SK-N-SH treated with all-trans-retinoic acid at 6 μM for 48 hours (cell line): Measurements from ENCODE around the gene ZSCAN10.

Experiments
- ARNTL ChIP-seq: fragments of 450-650 bp; formaldehyde crosslinking; IDR thresholded peaks from 2 replicates; pipeline ENCODE4 v1.5.0; 2020; ENCODE audit warnings: low read depth, mild to moderate bottlenecking, moderate library complexity, borderline replicate concordance
- BACH2 ChIP-seq: fragments of 250-450 bp; sonication (Bioruptor Pico); IDR thresholded peaks from 2 replicates; pipeline ENCODE4 v1.9.0; 2021; ENCODE audit warnings: mild to moderate bottlenecking, borderline replicate concordance
- ISL1 ChIP-seq: fragments of 250-450 bp; sonication (Bioruptor Pico); IDR thresholded peaks from 2 replicates; pipeline ENCODE4 v2.1.2; 2022; ENCODE audit warnings: mild to moderate bottlenecking, moderate library complexity
- PPARA ChIP-seq: fragments of 250-450 bp; sonication (Bioruptor Pico); IDR thresholded peaks from 2 replicates; pipeline ENCODE4 v1.5.0; 2020; ENCODE audit warnings: mild to moderate bottlenecking, borderline replicate concordance
- RARB ChIP-seq: fragments of 250-450 bp; sonication (Bioruptor Pico); IDR thresholded peaks from 2 replicates; pipeline ENCODE4 v1.8.0; 2021; ENCODE audit warnings: mild to moderate bottlenecking, moderate library complexity
- TCF4 ChIP-seq: fragments of 250-450 bp; sonication (Bioruptor Pico); IDR thresholded peaks from 2 replicates; pipeline ENCODE4 v1.8.0; 2021; ENCODE audit warnings: mild to moderate bottlenecking, moderate library complexity, borderline replicate concordance
- TOX ChIP-seq: fragments of 250-450 bp; sonication (Bioruptor Pico); IDR thresholded peaks from 2 replicates; pipeline ENCODE4 v1.8.0; 2021; ENCODE audit warnings: mild to moderate bottlenecking, moderate library complexity, borderline replicate concordance
- ZNF70 ChIP-seq: fragments of 450-650 bp; formaldehyde crosslinking; IDR thresholded peaks from 2 replicates; pipeline ENCODE4 v1.5.0; 2020; ENCODE audit warnings: mild to moderate bottlenecking, moderate library complexity
- TF ChIP-seq, protein P1 (sequence below): fragments of 250-450 bp; sonication (Bioruptor Pico); IDR thresholded peaks from 2 replicates; pipeline ENCODE4 v1.8.0; 2020; ENCODE audit warnings: mild to moderate bottlenecking, moderate library complexity, borderline replicate concordance
- TF ChIP-seq, protein P2 (sequence below): fragments of 250-450 bp; sonication (Bioruptor Pico); IDR thresholded peaks from 2 replicates; pipeline ENCODE4 v1.5.1; 2020; ENCODE audit warnings: low read depth, mild to moderate bottlenecking, moderate library complexity
- TF ChIP-seq, protein P3 (sequence below): fragments of 250-450 bp; sonication (Bioruptor Pico); IDR thresholded peaks from 2 replicates; pipeline ENCODE4 v1.8.0; 2021; ENCODE audit warnings: low read depth, mild to moderate bottlenecking, moderate library complexity, borderline replicate concordance
- TF ChIP-seq, protein P4 (sequence below): fragments of 250-450 bp; sonication (Bioruptor Pico); IDR thresholded peaks from 2 replicates; pipeline ENCODE4 v1.5.1; 2021; ENCODE audit warnings: mild to moderate bottlenecking, moderate library complexity

DNA sequence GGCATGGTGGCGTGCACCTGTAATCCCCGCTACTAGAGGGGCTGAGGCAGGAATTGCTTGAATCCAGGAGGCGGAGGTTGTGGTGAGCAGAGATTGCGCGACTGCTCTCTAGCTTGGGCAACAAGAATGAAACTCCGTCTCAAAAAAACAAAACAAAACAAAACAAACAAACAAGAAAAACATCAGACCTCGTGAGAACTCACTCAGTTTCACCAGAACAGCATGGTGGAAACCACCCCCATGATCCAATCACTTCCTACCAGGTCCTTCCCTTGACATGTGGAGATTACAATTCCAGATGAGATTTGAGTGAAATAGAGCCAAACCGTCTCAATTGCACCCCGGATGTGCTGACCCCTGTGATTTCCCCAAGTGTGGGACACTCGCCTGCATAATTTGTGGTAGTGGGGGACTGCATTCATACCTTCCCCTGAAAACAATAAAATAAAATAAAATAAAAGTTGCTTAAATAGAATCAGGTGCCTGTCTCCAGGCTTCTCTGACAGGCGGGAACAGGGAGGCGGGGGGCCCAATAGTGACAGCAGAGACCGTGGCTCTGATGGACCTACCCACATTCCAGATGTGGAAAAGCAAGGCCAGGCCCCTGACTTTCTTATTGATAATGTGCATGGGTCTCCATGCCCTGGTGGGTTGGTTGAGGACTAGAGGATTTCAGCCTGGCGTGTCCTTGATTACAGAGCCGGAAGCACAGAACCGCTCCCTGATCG is 13.1 kb downstream of the ZSCAN10 start:
- TF ChIP-seq, protein P1, sequence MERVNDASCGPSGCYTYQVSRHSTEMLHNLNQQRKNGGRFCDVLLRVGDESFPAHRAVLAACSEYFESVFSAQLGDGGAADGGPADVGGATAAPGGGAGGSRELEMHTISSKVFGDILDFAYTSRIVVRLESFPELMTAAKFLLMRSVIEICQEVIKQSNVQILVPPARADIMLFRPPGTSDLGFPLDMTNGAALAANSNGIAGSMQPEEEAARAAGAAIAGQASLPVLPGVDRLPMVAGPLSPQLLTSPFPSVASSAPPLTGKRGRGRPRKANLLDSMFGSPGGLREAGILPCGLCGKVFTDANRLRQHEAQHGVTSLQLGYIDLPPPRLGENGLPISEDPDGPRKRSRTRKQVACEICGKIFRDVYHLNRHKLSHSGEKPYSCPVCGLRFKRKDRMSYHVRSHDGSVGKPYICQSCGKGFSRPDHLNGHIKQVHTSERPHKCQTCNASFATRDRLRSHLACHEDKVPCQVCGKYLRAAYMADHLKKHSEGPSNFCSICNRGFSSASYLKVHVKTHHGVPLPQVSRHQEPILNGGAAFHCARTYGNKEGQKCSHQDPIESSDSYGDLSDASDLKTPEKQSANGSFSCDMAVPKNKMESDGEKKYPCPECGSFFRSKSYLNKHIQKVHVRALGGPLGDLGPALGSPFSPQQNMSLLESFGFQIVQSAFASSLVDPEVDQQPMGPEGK (CRISPR knock-in tag): no peak
- no peak for TF ChIP-seq PPARA (CRISPR knock-in tag)
- TF ChIP-seq ISL1 (CRISPR knock-in tag): no peak
- TF ChIP-seq, protein P2, sequence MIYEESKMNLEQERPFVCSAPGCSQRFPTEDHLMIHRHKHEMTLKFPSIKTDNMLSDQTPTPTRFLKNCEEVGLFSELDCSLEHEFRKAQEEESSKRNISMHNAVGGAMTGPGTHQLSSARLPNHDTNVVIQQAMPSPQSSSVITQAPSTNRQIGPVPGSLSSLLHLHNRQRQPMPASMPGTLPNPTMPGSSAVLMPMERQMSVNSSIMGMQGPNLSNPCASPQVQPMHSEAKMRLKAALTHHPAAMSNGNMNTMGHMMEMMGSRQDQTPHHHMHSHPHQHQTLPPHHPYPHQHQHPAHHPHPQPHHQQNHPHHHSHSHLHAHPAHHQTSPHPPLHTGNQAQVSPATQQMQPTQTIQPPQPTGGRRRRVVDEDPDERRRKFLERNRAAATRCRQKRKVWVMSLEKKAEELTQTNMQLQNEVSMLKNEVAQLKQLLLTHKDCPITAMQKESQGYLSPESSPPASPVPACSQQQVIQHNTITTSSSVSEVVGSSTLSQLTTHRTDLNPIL (CRISPR knock-in tag): no peak
- TF ChIP-seq, protein P3, sequence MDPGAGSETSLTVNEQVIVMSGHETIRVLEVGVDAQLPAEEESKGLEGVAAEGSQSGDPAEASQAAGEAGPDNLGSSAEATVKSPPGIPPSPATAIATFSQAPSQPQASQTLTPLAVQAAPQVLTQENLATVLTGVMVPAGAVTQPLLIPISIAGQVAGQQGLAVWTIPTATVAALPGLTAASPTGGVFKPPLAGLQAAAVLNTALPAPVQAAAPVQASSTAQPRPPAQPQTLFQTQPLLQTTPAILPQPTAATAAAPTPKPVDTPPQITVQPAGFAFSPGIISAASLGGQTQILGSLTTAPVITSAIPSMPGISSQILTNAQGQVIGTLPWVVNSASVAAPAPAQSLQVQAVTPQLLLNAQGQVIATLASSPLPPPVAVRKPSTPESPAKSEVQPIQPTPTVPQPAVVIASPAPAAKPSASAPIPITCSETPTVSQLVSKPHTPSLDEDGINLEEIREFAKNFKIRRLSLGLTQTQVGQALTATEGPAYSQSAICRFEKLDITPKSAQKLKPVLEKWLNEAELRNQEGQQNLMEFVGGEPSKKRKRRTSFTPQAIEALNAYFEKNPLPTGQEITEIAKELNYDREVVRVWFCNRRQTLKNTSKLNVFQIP: no peak
- TF ChIP-seq RARB (CRISPR knock-in tag): no peak
- no peak for TF ChIP-seq ZNF70
- no peak for TF ChIP-seq ARNTL (CRISPR knock-in tag)
- TF ChIP-seq TCF4 (CRISPR knock-in tag): no peak
- TF ChIP-seq, protein P4, sequence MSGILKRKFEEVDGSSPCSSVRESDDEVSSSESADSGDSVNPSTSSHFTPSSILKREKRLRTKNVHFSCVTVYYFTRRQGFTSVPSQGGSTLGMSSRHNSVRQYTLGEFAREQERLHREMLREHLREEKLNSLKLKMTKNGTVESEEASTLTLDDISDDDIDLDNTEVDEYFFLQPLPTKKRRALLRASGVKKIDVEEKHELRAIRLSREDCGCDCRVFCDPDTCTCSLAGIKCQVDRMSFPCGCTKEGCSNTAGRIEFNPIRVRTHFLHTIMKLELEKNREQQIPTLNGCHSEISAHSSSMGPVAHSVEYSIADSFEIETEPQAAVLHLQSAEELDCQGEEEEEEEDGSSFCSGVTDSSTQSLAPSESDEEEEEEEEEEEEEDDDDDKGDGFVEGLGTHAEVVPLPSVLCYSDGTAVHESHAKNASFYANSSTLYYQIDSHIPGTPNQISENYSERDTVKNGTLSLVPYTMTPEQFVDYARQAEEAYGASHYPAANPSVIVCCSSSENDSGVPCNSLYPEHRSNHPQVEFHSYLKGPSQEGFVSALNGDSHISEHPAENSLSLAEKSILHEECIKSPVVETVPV (CRISPR knock-in tag): no peak
- no peak for TF ChIP-seq BACH2 (CRISPR knock-in tag)
- no peak for TF ChIP-seq TOX (CRISPR knock-in tag)
